ENCODE data around the gene EIF2A. TPM values are rescaled to one million over a fixed set of nuclear protein-coding genes. Genes with fewer than 3 reads are reported as not detected.
A peak's percentile ranks its signal among the peaks of the same experiment; 100 is the strongest.

The EIF2A gene
- total and polyA plus RNA-seq, 2 of the 13 experiments (the other 11 are each of a cell fraction or from before 2014, with no cell fraction given), result 124 to 139 TPM

DNA sequence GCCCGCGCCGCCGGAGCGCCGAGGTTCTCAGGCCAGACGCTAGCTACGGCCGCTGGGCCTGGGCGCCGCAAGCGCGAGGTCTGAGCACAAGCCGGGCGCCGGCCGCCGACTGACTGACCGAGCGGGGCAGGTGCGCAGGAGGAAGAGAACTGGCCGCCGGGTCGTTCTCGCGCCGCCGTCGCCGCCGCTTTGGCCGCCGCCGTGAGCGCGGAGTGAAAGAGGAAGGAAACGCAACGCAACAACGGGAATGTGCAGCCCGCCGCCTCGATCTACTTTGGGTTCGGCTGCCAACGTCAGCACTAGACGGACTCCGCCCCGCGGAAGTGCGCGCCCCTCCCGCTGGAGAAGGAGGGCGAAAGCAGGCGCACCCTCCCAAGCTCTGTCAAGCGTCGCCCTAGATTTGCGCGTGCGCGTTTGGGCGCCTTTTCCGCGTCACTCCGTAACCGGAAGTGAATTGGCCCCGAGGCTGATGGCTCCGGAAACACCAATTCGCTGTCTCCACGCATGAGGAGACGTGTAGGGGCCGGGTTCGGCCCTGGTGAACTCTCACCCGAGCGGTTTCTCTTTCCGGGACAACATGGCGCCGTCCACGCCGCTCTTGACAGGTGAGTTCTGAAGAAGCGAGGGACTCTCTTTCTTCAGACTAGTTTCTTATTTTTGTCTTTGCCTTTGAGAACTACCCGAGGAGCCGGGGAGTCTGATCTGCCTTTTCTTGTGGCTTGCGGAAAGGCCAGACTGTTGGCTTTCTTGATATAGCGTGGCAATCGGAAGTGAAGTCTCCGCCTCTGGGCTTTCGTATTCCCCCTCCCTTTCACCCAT lies at the start of gene EIF2A, which contains the start of gene SERP1 (continued):
- TF ChIP-seq CHD2 (IDR thresholded peaks at IDR 0.05; ENCODE audit: low read depth, low read length), result no peak
- TF ChIP-seq, protein P1, sequence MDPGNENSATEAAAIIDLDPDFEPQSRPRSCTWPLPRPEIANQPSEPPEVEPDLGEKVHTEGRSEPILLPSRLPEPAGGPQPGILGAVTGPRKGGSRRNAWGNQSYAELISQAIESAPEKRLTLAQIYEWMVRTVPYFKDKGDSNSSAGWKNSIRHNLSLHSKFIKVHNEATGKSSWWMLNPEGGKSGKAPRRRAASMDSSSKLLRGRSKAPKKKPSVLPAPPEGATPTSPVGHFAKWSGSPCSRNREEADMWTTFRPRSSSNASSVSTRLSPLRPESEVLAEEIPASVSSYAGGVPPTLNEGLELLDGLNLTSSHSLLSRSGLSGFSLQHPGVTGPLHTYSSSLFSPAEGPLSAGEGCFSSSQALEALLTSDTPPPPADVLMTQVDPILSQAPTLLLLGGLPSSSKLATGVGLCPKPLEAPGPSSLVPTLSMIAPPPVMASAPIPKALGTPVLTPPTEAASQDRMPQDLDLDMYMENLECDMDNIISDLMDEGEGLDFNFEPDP (CRISPR knock-in tag; conservative IDR thresholded peaks at IDR 0.05), result no peak
- TF ChIP-seq ZNF773 (CRISPR knock-in tag; IDR thresholded peaks at IDR 0.05; ENCODE audit: borderline replicate concordance), result 0 out of 2 replicates have a peak, but pooled peaks have one; percentile 69
- no peak for TF ChIP-seq SOX13 (IDR thresholded peaks at IDR 0.05)
- peak in 1 of 2 experiments; percentile 21; a peak in 1 of 4 replicates for TF ChIP-seq SOX13 (CRISPR knock-in tag; conservative IDR thresholded peaks at IDR 0.05 in 1 of 2, IDR thresholded peaks at IDR 0.05 in 1 of 2)
- 0 out of 2 replicates have a peak, but pooled peaks have one; percentile 68 for TF ChIP-seq PRMT3 (CRISPR knock-in tag; IDR thresholded peaks at IDR 0.05; ENCODE audit: borderline replicate concordance, low read depth)
- TF ChIP-seq HNRNPL (IDR thresholded peaks at IDR 0.05; ENCODE audit: low read depth, low read length), result 0 out of 2 replicates have a peak, but pooled peaks have one; percentile 30
- peak; percentile 42 for TF ChIP-seq ZNF781 (CRISPR knock-in tag; IDR thresholded peaks at IDR 0.05; ENCODE audit: borderline replicate concordance, not compliant biosample characterization)
- TF ChIP-seq CBX2 (IDR thresholded peaks at IDR 0.05; ENCODE audit: low read depth, low read length), result no peak
- TF ChIP-seq CBX2 (CRISPR knock-in tag; IDR thresholded peaks at IDR 0.05; ENCODE audit: low read depth), result no peak
- TF ChIP-seq, protein P2, sequence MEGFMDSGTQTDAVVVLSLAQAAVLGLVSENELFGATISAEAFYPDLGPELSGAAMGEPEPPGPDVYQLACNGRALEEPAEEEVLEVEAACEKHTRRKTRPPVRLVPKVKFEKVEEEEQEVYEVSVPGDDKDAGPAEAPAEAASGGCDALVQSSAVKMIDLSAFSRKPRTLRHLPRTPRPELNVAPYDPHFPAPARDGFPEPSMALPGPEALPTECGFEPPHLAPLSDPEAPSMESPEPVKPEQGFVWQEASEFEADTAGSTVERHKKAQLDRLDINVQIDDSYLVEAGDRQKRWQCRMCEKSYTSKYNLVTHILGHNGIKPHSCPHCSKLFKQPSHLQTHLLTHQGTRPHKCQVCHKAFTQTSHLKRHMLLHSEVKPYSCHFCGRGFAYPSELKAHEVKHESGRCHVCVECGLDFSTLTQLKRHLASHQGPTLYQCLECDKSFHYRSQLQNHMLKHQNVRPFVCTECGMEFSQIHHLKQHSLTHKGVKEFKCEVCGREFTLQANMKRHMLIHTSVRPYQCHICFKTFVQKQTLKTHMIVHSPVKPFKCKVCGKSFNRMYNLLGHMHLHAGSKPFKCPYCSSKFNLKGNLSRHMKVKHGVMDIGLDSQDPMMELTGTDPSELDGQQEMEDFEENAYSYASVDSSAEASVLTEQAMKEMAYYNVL (CRISPR knock-in tag; IDR thresholded peaks at IDR 0.05; ENCODE audit: borderline replicate concordance), result no peak; the same call in 1 of the 2 replicates
- TF ChIP-seq ZNF740 (CRISPR knock-in tag; IDR thresholded peaks at IDR 0.05), result no peak
- peak; percentile 63; the same call in 1 of the 2 replicates for TF ChIP-seq BRF2 (CRISPR knock-in tag; IDR thresholded peaks at IDR 0.05)
- TF ChIP-seq DMAP1 (CRISPR knock-in tag; IDR thresholded peaks at IDR 0.05), result peak; percentile 97
- TF ChIP-seq ZNF766 (CRISPR knock-in tag; IDR thresholded peaks at IDR 0.05; ENCODE audit: borderline replicate concordance), result no peak
- no peak for TF ChIP-seq REL (CRISPR knock-in tag; conservative IDR thresholded peaks at IDR 0.05)
- no peak for TF ChIP-seq HIC2 (CRISPR knock-in tag; IDR thresholded peaks at IDR 0.05; ENCODE audit: low read depth)
- peak; percentile 39; the same call in 1 of the 2 replicates for TF ChIP-seq CBX5 (CRISPR knock-in tag; IDR thresholded peaks at IDR 0.05; ENCODE audit: borderline replicate concordance)
- TF ChIP-seq KLF16 (CRISPR knock-in tag; IDR thresholded peaks at IDR 0.05), result peak in 1 of 2 experiments; percentile 67; a peak in 1 of 4 replicates
- peak; percentile 98 for TF ChIP-seq CREB1 (IDR thresholded peaks at IDR 0.05)
- TF ChIP-seq CREB1 (CRISPR knock-in tag; IDR thresholded peaks at IDR 0.05), result peak; percentile 99
